CD4-positive, CD25-positive, alpha-beta regulatory T cell (primary cell): ENCODE measurements around the gene SPAG6. TPM values are rescaled to one million over a fixed set of nuclear protein-coding genes. Genes with fewer than 3 reads are reported as not detected.

Experiments
- ATAC-seq, 2 donors: fragments of 150-1000 bp; cut with Tn5 transposase; one replicate each; pipeline ENCODE4 v1.10.0; 2021; ENCODE audit warnings: low read depth in 2 of 2, moderate number of reproducible peaks in 2 of 2, moderate library complexity in 1 of 2
- DNase-seq, 3 donors: peaks; one replicate each; pipeline versions ENCODE4 v3.0.0 to v3.0.0-alpha.2; 2012 to 2022; ENCODE audit warnings: mixed read lengths in 1 of 3
- H3K27ac ChIP-seq: one replicate; pipeline ENCODE4 v1.7.0; 2013; ENCODE audit warnings: mild to moderate bottlenecking, low read length; ENCODE audit not compliant: insufficient read depth, poor library complexity, severe bottlenecking
- H3K27me3 ChIP-seq: one replicate; pipeline ENCODE4 v1.7.0; 2013; ENCODE audit warnings: low read length; ENCODE audit not compliant: control insufficient read depth, insufficient read depth
- H3K36me3 ChIP-seq: one replicate; pipeline ENCODE4 v1.7.0; 2013; ENCODE audit warnings: mild to moderate bottlenecking, low read length, moderate library complexity; ENCODE audit not compliant: control insufficient read depth, insufficient read depth
- H3K4me1 ChIP-seq: 2 replicates; pipeline ENCODE4 v1.7.0; 2013; ENCODE audit warnings: mild to moderate bottlenecking, low read length; ENCODE audit not compliant: insufficient read depth, control insufficient read depth, poor library complexity, severe bottlenecking
- H3K4me3 ChIP-seq: one replicate; pipeline ENCODE4 v1.7.0; 2013; ENCODE audit warnings: low read depth, mild to moderate bottlenecking, low read length, moderate library complexity
- H3K9me3 ChIP-seq, 2 experiments: 1 replicate in 1 of 2; 2 replicates in 1 of 2; pipeline ENCODE4 v1.7.0; 2013; ENCODE audit warnings: low read length in 2 of 2, mild to moderate bottlenecking in 1 of 2, moderate library complexity in 1 of 2; ENCODE audit not compliant: control insufficient read depth in 2 of 2
- H3K27ac Mint-ChIP-seq, 3 donors: one replicate each; pipeline ENCODE4 v1.8.0; 2020 to 2022; ENCODE audit warnings: mild to moderate bottlenecking in 3 of 3, mixed read lengths in 3 of 3, moderate library complexity in 2 of 3
- H3K27me3 Mint-ChIP-seq: one replicate; pipeline ENCODE4 v1.8.0; 2022; ENCODE audit warnings: mild to moderate bottlenecking, mixed read lengths
- H3K36me3 Mint-ChIP-seq: one replicate; pipeline ENCODE4 v1.8.0; 2020; ENCODE audit warnings: mixed read lengths
- H3K4me1 Mint-ChIP-seq, 4 donors: one replicate each; pipeline ENCODE4 v1.8.0; 2020 to 2022; ENCODE audit warnings: mixed read lengths in 4 of 4, mild to moderate bottlenecking in 1 of 4
- H3K4me3 Mint-ChIP-seq, 4 donors: one replicate each; pipeline ENCODE4 v1.8.0; 2020 to 2022; ENCODE audit warnings: mild to moderate bottlenecking in 4 of 4, mixed read lengths in 4 of 4, moderate library complexity in 3 of 4
- H3K9me3 Mint-ChIP-seq, 7 donors: one replicate each; pipeline ENCODE4 v1.8.0; 2020 to 2022; ENCODE audit warnings: mixed read lengths in 7 of 7, mild to moderate bottlenecking in 3 of 7, moderate library complexity in 2 of 7
- polyA plus RNA-seq, 4 donors: library from polyadenylated mRNA; unstranded; fragments of 300-500 nt; fragmentation: Illumina TruSeq; gene quantifications; one replicate each; pipeline ENCODE4 v1.2.3, GENCODE V29; 2021
- total RNA-seq: library from RNA; stranded (reverse); gene quantifications from one replicate; pipeline ENCODE4 v1.2.3, GENCODE V29; 2022

The SPAG6 gene
- total and polyA plus RNA-seq, 5 donors from 2014 or later, result 0.15 to 0.18 TPM; not detected in 3

GRCh38 chr10:22364407-22365140, 19.3 kb downstream of the SPAG6 start:
- Mint-ChIP-seq H3K9me3 (no peaks in the 10 kb centered on the region), H3K4me1 (peaks cover 5 to 19% (median 7%) of the 10 kb centered on the region in 4 donors), H3K4me3 (no peak overlapping the region), H3K36me3 (no peaks in the 10 kb centered on the region), H3K27me3 (peaks cover 15% of the 10 kb centered on the region), H3K27ac (no peak overlapping the region)
- no peak overlapping the region for H3K27ac ChIP-seq
- H3K27me3 ChIP-seq, result peaks cover 2% of the 10 kb centered on the region
- no peaks in the 10 kb centered on the region for H3K4me1 ChIP-seq
- H3K4me3 ChIP-seq, result no peak overlapping the region
- H3K9me3 ChIP-seq, result no peaks in the 10 kb centered on the region
- H3K36me3 ChIP-seq, result no peaks in the 10 kb centered on the region
- no peak for DNase-seq
- no peak for ATAC-seq

GRCh38 chr10:22365233-22365632, 19.9 kb downstream of the SPAG6 start:
- Histone ChIP-seq H3K9me3 (no peaks in the 10 kb centered on the region), H3K27ac (no peak overlapping the region), H3K36me3 (no peaks in the 10 kb centered on the region), H3K4me3 (no peak overlapping the region), H3K27me3 (no peaks in the 10 kb centered on the region), H3K4me1 (no peaks in the 10 kb centered on the region)
- H3K36me3 Mint-ChIP-seq, result no peaks in the 10 kb centered on the region
- H3K9me3 Mint-ChIP-seq, result no peaks in the 10 kb centered on the region
- no peak overlapping the region for H3K4me3 Mint-ChIP-seq
- no peak overlapping the region for H3K27ac Mint-ChIP-seq
- DNase-seq, result no peak
- peaks cover 7 to 21% (median 10%) of the 10 kb centered on the region in 4 donors for H3K4me1 Mint-ChIP-seq
- H3K27me3 Mint-ChIP-seq, result peaks cover 15% of the 10 kb centered on the region
- ATAC-seq, result no peak

- Histone ChIP-seq H3K4me1 (no peaks in the 10 kb centered on the region), H3K36me3 (no peaks in the 10 kb centered on the region), H3K9me3 (no peaks in the 10 kb centered on the region), H3K27me3 (no peaks in the 10 kb centered on the region), H3K27ac (no peak overlapping the region), H3K4me3 (no peak overlapping the region)
- H3K4me3 Mint-ChIP-seq, result peak overlapping the region in 1 of 4 donors; percentile 11
- no peaks in the 10 kb centered on the region for H3K36me3 Mint-ChIP-seq
- peaks cover 15% of the 10 kb centered on the region for H3K27me3 Mint-ChIP-seq
- peaks cover 7 to 21% (median 13%) of the 10 kb centered on the region in 4 donors for H3K4me1 Mint-ChIP-seq
- no peak for DNase-seq
- H3K27ac Mint-ChIP-seq, result no peak overlapping the region
- H3K9me3 Mint-ChIP-seq, result no peaks in the 10 kb centered on the region
- no peak for ATAC-seq
Measured at GRCh38 chr10:22365644-22366434, 20.5 kb downstream of the SPAG6 start.

GRCh38 chr10:22366435-22366703, 21.1 kb downstream of the SPAG6 start:
- H3K4me1 ChIP-seq, result no peaks in the 10 kb centered on the region
- no peaks in the 10 kb centered on the region for H3K9me3 Mint-ChIP-seq
- H3K4me3 ChIP-seq, result no peak overlapping the region
- H3K9me3 ChIP-seq, result no peaks in the 10 kb centered on the region
- ATAC-seq (no peak), DNase-seq (no peak)
- no peaks in the 10 kb centered on the region for H3K36me3 ChIP-seq
- no peak overlapping the region for H3K27ac Mint-ChIP-seq
- no peak overlapping the region for H3K4me3 Mint-ChIP-seq
- no peak overlapping the region for H3K27ac ChIP-seq
- peaks cover 15% of the 10 kb centered on the region for H3K27me3 Mint-ChIP-seq
- no peaks in the 10 kb centered on the region for H3K27me3 ChIP-seq
- H3K4me1 Mint-ChIP-seq, result peaks cover 7 to 21% (median 14%) of the 10 kb centered on the region in 4 donors
- no peaks in the 10 kb centered on the region for H3K36me3 Mint-ChIP-seq

- Mint-ChIP-seq H3K27me3 (peaks cover 15% of the 10 kb centered on the region), H3K27ac (no peak overlapping the region), H3K9me3 (no peaks in the 10 kb centered on the region), H3K4me1 (peaks cover 7 to 21% (median 14%) of the 10 kb centered on the region in 4 donors), H3K36me3 (no peaks in the 10 kb centered on the region), H3K4me3 (peak overlapping the region in 1 of 4 donors; percentile 65)
- Histone ChIP-seq H3K36me3 (no peaks in the 10 kb centered on the region), H3K27me3 (no peaks in the 10 kb centered on the region), H3K4me1 (no peaks in the 10 kb centered on the region), H3K27ac (no peak overlapping the region), H3K4me3 (no peak overlapping the region), H3K9me3 (no peaks in the 10 kb centered on the region)
- DNase-seq, result no peak
- no peak for ATAC-seq
Measured at GRCh38 chr10:22366771-22367170, 21.5 kb downstream of the SPAG6 start.

- H3K4me3 Mint-ChIP-seq, result no peak overlapping the region
- no peak for ATAC-seq
- DNase-seq, result peak in 1 of 3 donors; percentile 20
- no peak overlapping the region for H3K27ac Mint-ChIP-seq
- Histone ChIP-seq H3K36me3 (no peaks in the 10 kb centered on the region), H3K9me3 (no peaks in the 10 kb centered on the region), H3K27ac (peak overlapping the region; percentile 19), H3K4me3 (peak overlapping the region; percentile 20), H3K27me3 (no peaks in the 10 kb centered on the region), H3K4me1 (no peaks in the 10 kb centered on the region)
- H3K27me3 Mint-ChIP-seq, result peaks cover 15% of the 10 kb centered on the region
- H3K4me1 Mint-ChIP-seq, result peaks cover 7 to 21% (median 14%) of the 10 kb centered on the region in 4 donors
- H3K36me3 Mint-ChIP-seq, result no peaks in the 10 kb centered on the region
- no peaks in the 10 kb centered on the region for H3K9me3 Mint-ChIP-seq
Measured at GRCh38 chr10:22367471-22367870, 22.2 kb downstream of the SPAG6 start.

GRCh38 chr10:22368402-22368801, 23.1 kb downstream of the SPAG6 start:
- peaks cover 7 to 27% (median 14%) of the 10 kb centered on the region in 4 donors for H3K4me1 Mint-ChIP-seq

More at GRCh38 chr10:22368402-22368801, 23.1 kb downstream of the SPAG6 start:
- H3K4me3 ChIP-seq, result no peak overlapping the region
- H3K27me3 ChIP-seq, result no peaks in the 10 kb centered on the region
- Mint-ChIP-seq H3K27me3 (peaks cover 21% of the 10 kb centered on the region), H3K27ac (no peak overlapping the region), H3K9me3 (no peaks in the 10 kb centered on the region), H3K4me3 (peak overlapping the region in 1 of 4 donors; percentile 54), H3K36me3 (no peaks in the 10 kb centered on the region)
- H3K4me1 ChIP-seq, result no peaks in the 10 kb centered on the region
- no peak overlapping the region for H3K27ac ChIP-seq
- DNase-seq (no peak), ATAC-seq (no peak)
- H3K36me3 ChIP-seq, result no peaks in the 10 kb centered on the region
- H3K9me3 ChIP-seq, result no peaks in the 10 kb centered on the region
